ENCODE results near the gene CUX1.
"Not testable (repeated sequence)": the region's sequence is repeated elsewhere in the genome, so short reads cannot be mapped to it uniquely, and the experiment has no call there.

The CUX1 gene

DNA sequence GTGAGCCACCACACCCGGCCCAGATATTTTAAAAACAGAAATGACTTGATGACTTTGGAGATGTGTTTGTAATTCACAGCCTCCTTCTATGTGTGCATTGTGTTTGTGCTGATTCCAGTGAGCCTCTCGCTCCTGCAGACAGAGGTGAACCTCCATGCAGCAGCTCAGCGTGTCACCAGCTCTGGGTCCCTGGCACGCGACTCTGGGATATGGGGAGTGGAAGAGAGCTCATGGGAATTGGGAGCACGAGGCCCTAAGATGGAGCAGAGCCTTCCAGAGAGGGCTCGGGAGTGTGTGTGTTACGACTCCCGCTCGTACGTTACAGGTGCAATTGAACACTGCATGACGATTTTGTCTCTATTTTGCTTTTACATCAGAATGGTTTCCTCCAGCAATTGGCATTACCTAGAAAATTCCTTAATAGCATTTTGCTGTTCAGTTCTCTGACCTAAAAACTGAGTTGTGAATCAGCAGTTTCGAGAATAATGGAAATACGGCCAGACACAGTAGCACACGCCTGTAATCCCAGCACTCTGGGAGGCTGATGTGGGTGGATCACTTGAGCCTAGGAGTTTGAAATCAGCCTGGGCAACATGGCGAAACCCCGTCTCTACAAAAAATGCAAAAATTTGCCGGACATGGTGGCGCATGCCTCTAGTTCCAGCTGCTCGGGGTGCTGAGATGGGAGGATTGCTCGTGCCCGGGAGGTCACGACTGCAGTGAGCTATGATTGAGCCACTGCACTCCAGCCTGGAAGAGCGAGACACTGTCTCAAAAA is 204.6 kb downstream of the CUX1 start:
- DNase-seq, result no peak

DNA sequence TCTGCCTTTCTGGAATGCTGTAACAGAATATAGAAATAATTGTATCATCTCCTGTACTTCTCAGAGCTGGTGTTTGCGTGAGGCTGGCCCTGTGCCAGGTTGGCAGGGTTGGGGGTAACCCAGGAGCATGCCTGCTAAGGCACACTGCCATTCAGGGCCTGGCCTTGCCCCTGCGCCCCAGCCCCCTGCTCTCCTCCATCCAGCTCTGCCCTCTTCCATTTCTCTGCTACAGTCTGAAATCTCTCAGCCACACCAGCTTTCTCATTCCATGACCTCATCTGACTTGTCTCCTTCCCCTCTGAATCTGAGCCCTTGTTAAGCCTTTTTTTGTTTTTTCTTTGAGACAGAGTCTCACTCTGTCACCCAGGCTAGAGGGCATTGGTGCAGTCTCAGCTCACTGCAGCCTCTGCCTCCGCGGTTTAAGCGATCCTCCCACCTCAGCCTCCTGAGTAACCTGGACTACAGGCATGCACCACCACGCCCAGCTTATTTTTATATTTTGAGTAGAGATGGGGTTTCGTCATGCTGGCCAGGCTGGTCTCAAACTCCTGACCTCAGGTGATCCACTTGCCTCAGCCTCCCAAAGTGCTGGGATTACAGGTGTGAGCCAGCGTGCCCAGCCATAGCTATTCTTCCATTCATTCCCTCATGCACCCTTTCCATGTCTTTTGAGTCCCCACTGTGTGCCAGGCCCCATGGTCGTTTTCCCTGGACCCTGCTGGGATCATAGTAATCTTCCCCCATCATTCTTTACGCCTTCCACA is 206.8 kb downstream of the CUX1 start:
- no peak for DNase-seq

DNA sequence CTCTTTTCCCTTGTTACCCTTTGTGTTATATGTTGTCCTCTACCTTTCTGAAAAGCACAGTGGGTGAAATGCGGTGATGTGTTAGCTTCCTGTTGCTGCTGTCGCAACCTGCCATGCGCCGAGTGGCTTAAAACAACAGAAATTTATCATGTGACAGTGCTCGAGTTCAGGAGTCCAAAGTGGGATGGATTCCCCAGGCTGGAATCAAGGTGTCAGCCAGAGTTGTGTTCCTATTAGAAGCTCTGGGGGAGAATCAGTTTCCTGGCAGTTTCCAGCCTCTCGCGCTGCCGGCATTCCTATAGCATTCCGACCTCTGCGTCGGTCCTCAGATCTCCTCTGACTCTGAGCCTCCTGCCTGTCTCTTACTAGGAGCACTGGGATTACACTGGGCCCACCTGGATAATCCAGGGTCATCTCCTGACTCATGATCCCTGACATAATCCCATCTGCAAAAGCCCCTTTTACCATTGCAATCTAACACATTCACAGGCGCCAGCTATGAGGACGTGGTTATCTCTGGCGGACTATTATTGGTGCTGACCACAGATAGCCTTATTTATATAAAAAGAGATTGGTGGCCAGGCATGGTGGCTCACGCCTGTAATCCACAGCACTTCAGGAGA is 207.5 kb downstream of the CUX1 start:
- DNase-seq, result no peak

DNA sequence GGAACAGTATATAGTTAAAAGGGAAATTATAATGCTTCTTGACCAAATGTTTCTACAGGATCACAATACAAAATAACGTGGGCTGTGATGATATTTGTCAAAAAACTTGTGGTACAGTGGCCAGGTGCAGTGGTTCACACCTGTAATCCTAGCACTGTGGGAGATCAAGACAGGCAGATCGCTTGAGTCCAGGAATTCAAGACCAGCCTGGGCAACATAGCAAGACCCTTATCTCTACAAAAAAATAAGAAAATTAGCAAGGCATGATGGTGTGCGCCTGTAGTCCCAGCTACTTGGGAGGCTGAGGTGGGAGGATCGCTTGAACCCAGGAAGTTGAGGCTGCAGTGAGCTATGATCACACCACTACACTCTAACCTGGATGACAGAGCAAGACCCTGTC is 208.4 kb downstream of the CUX1 start:
- not testable (repeated sequence) for DNase-seq

DNA sequence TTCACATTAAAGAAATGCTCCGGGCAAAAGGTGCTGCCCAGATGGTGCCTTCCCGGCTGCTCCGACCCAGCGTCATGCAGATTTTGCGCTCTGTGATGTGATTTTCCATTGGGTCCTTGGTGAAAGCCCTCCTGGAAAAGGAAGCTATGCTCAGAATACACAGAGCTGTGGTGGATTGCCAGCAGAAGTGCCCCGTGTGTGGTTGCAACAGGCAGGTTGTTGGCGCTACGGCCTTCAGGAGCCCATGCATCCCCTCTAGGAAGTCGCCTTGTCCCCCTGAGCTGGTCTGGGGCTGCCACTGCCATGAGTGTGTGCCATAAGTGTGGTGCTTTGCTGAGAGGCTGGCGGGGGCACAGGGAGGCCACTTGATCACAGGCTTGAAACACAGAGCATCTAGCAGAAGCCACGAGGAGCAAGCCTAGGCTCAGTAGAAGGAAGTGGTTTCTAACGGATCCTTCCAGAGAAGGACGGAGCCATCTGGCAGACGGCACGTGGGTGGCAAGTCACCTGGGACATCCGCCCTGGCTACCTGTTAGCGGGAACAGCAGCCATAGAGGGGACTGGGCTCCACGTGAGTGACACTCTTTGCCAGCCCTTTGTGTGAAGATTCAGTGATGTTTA is 210.9 kb downstream of the CUX1 start:
- peak; percentile 30 for DNase-seq

DNA sequence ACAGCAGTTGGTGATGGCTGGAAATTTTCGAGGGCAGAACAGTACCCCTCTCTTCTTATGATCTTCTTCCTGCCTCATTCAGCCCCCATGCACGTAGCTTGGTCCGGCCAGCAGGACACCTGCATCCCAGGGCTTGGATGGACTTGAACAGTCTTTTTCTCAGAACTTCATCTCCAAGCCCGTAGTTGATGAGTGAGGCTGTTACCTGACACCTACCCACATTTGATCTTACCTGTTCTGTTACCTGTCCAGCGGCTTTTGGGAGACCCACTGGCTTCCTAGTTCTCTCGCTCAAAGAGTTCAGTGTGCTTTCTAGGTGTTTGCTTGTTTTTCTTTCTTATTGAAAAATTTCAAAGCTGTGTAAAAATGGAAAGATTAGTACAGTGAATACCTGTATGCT is 212.2 kb downstream of the CUX1 start:
- no peak for DNase-seq

DNA sequence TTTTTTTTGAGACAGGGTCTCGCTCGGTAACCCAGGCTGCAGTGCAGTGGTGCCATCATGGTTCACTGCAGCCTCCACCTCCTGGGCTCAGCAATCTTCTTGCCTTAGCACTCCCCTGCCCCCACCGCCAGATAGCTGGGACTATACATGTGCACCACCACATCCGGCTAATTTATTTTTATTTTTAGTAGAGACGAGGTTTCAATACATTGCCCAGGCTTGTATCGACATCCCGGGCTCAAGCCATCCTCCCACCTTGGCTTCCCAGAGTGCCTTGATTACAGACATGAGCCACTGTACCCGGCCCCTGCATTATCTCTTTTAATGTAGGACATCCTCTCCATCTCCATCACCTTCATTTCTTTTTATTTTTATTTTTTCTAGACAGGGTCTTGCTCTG is 213.3 kb downstream of the CUX1 start:
- DNase-seq, result no peak

DNA sequence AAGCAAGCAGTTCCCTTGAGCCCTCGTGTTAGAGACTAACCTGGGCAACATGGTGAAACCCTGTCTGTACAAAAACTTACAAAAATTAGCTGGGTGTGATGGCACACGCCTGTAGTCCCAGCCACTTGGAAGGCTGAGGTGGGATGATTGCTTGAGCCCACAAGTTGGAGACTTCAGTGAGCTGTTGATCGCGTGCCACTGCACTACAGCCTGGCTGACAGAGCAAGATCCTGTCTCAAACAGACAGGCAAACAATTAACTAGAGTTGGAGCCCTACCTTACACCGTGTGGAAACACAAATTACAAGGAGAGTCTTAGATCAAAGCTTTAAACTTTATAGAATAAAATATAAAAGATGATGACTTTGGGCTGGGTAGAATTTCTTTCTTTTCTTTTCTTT is 219.5 kb downstream of the CUX1 start:
- no peak for DNase-seq

DNA sequence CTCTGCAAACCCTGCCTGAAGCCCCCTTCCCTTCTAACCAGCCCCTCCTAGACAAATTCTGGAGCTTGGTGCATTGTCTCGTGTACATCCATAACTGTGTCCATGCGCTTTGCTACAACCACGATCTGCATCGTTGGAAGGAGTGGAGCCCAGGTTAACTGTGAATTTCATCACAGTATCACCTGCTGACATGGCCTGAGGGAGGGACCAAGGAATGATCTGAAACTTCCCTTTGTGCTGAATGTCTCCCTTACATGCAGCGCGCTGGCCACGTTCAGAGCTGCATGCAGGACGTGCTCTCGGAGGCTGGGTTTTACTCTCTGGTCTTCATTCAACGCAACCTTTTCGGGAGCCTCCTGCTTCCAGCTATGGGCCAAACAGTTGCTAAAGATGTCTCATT is 222.3 kb downstream of the CUX1 start:
- no peak for DNase-seq

DNA sequence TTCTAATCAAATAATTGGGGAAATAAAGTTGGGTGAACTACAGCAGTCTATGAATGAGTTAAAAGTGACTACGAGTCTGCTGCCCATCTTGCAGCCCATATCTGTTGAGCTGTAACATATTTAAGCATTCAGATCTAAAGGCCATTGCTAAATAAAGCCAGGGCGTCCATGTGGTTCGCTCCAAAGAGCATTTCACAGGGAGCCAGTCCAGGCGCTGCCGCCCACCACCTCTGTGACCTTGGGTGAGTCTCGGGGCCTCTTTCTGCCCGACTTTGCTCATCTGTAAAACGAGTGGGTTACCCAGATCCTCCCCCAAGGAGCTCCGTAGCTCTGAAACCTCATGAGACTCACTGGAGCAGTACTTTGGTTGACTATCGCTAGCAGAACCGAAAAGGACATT is 223.1 kb downstream of the CUX1 start:
- no peak for DNase-seq

DNA sequence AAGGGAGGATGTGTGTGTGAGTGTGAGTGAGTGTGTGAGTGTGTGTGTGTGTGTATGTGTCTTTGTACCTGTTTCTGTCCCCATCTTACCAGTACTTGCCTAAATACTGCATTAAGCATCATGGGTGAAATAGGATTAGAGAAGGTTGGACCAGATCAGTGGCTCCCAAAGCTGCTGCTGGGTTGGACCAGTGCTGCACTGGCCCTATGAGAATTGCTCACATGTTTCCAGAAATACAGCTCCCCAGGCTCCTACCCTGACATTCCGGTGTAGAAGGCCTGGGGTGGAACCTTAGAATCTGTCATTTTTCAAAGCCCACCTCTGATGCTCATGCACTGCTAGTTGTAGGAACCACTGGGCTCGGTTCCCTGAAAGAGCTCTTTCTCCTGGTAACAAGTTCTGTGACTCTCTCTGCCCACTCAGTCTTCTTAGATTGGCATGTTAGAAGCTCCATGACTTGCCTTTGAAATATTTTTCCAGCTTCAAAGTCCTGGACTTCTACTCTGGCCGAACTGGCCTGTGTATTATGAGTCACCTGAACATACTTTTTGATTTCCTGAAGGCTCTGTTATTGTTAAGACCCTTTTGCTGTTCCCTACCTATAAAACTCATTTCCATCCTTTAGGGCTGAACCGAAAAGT is 224.7 kb downstream of the CUX1 start:
- no peak for DNase-seq

DNA sequence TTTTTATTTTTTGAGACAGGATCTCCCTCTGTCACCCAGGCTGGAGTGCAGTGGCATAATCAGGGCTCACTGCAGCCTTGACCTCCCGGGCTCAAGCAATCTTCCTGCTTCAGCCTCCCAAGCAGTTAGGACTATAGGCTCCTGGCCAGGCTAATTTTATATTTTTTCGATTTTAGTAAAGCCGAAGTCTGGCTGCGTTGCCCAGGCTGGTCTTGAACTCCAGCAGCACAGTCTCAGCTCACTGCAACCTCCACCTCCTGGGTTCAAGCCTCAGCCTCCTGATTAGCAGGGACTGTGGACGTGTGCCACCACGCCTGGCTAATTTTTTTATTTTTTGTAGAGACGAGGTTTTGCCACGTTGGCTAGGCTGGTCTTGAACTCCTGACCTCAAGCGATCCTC is 225.4 kb downstream of the CUX1 start:
- DNase-seq, result not testable (repeated sequence)

DNA sequence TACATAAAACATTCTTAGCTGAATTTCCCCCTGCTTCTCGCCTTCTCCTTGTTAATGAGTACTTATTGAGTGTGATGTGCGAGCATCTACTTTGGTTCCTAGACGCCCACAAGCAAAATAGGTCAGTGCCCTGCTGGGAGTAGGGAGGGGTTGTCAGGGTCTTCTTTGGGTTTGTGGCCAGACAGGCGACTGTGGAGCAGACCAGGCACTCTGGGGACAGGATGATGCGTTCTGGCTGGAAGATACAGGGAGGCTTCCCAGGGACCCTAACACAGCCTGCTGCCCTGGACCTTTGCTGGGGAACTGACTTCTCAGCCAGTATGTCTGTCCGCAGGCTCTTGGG is 227.2 kb downstream of the CUX1 start:
- DNase-seq, result no peak

DNA sequence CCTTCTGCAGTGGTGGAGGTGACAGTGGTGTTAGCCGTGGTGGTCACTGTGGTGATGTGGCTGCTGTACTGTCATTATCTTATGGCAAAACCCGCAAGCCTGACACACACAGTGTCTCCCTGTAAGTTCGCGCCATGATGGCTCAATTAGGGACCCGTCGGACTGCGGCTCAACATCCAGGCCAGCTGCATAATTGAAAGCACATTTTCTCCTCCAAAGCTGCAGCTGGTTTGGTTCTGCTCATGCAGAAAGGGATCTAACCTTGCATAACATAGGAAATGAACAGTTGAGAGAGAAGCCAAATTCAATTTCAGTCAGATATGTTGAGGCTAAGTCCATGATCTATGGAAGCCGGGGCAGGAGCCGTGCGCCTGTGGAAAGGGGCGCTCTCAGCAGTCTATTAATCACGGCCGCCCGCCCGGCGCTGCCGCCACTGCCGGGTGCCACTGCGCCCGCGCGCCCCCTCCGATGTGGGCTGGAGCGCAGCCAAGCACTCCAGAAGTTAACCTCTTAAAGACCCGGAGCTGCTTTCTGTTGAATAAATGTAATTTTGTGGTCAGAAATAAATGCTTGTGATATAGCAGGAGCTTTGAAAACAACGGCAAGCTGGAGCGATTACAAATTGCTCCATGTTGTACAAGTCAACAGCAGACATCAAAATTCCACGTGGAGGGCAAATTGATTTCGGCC is 227.7 kb downstream of the CUX1 start:
- DNase-seq, result no peak

DNA sequence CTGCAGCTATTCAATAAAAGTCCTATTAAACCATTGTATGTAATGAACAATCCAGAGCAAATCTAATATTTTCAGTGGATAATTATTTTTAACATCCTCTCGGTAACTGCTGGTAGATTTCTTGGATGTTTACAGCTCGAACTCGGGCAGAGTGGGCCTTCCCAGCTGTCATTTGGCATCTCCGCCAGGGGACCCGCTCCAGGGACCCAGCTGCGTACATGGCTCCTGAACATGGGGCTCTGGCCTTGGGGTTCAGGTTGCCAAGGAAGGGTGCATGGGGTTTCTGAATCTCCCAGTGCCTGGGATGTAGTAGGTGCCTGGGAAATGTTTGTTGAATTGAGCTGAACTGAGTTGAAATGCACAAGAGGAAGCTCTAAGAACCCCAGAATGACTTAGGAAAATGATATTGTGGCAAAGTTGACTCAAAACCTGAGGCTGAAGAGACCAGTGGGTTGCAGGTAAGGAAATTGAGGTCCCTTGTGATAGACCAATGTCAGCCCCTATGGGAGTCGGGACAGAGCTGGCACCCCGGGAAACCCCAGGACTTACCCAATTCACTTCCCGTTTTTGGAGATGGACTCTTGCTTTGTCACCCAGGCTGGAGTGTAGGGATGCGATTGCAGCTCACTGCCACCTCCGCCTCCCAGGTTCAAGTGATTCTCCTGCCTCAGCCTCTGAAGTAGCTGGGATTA is 228.4 kb downstream of the CUX1 start:
- no peak for DNase-seq

DNA sequence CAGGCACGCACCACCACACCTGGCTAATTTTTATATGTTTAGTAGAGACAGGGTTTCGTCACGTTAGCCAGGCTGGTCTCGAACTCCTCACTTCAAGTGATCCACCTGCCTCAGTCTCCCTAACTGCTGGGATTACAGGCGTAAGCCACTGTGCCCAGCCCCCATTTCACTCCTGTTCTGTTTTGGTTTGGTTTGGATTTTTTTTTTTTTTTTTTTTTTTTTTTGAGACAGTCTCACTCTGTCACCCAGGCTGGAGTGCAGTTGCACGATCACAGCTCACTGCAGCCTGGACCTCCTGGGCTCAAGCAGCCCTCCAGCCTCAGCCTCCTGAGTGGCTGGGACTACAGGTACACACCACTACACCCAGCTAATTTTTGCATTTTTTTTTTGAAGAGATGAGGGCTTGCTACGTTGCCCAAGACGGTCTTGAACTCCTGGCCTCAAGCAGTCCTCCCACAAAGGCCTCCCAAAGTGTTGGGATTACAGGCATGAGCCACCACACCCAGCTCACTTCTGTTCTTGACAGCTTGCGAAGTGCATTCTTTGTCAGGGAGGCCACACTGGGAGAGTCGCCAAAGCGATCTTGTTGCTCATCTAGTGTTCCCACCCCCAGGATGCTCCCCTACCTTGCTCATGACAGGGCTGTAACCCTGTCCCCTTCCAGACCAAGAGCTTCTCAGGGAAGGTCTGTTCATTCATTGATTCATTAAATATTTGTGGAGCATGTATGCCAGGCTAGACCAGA is 229.1 kb downstream of the CUX1 start:
- DNase-seq, result no peak

DNA sequence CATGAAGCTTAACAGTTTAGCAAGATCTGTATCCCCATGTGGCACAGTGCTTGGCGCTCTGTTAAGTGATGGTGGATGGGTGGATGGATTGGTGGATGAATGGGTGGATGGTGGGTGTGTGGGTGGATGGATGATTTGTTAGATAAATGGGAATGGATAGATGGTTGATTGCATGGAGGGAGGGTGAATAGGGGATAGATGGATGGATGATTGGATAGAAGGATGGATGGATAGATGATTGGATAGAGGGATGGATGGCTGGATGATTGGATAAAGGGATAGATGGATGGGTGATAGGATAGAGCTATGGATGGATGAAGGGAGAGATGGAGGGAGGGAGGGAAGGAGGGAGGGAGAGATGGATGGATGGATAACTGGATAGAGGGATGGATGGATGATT is 229.7 kb downstream of the CUX1 start:
- DNase-seq, result no peak

DNA sequence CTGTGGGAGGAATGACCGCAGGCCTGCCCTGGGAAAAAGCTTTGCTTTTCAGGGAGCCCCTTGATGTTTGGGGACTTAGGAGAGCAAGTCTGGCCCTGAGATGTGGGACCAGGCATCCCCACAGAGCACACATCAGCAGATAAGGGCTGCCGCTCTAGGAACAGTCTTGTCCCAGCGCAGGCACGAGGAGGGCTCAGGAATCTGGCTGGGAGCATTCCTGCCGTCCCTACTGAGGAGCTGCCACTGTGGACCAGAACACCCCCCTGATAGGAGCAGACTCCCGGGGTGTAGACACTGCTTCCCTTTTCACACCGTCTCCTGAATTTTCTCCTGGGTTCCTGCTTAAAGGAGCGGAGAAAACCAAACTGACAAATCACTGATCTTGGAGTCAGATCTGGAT is 232.3 kb downstream of the CUX1 start:
- DNase-seq, result no peak

DNA sequence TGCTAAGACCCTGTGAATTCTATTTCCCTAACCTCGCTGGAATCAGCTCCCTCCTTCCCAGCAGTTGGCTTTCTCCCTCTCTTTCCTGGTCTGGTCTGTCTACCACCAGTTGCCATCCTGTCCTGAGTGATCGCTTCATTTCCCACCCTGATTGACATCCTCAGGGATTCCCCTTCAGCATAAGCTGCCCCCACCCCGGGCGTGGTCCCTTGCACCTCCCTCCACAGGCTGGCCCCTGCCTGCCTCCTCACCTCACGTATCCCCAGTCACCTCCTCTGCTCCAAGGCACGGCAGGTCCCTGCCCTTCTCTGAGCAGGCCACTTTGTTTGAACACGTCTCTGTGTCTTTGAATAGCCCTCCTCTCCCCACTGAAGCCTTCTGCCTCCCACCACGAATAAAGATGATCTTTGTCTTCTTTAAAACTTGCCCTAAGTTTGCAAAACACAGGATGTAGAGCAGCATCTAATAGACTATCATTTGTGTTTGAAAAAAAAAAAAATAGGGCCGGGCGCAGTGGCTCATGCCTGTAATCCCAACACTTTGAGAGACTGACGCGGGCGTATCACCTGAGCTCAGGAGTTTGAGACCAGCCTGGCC is 233.5 kb downstream of the CUX1 start:
- no peak for DNase-seq

DNA sequence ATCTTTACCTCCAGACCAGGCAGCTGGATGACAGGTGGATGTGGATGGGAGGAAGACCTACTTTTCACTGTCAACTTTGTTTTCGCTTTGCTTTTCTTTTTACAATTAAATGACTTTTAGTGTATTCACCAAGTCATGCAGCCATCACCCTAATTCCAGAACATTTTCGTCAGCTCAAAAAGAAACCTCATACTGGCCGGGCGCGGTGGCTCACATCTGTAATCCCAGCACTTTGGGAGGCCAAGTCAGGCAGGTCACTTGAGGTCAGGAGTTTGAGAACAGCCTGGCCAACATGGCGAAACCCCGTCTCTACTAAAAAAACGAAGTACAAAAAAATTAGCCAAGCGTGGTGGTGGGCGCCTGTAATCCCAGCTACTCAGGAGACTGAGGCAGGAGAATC is 234.3 kb downstream of the CUX1 start:
- not testable (repeated sequence) for DNase-seq

DNA sequence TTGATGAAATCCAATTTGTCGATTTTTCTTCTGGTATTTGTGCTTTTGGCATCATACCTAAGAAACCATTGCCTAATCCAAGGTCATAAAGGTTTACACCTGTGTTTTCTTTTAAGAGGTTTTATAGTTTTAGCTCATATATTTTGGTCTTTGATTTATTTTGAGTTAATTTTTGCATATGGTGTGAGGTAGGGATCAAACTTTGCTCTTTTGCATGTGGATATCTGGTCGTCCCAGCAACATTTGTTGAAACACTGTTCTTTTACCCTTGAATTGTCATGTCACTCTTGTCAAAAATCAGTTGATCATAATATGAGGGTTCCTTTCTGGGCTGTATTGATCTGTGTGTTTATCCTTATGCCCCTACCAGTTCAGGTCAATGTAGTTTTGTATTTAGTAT is 236.7 kb downstream of the CUX1 start:
- no peak for DNase-seq

All from activated CD4-positive, alpha-beta T cell treated with anti-CD3 and anti-CD28 coated beads, Interleukin-10, Interleukin-2, amounts not matched to agents 100 ng/mL and 50 ng/mL, durations not matched to agents 16 hours and 8 hours (primary cell).